ENCODE results near the gene MEF2D.

Gene MEF2D

DNA sequence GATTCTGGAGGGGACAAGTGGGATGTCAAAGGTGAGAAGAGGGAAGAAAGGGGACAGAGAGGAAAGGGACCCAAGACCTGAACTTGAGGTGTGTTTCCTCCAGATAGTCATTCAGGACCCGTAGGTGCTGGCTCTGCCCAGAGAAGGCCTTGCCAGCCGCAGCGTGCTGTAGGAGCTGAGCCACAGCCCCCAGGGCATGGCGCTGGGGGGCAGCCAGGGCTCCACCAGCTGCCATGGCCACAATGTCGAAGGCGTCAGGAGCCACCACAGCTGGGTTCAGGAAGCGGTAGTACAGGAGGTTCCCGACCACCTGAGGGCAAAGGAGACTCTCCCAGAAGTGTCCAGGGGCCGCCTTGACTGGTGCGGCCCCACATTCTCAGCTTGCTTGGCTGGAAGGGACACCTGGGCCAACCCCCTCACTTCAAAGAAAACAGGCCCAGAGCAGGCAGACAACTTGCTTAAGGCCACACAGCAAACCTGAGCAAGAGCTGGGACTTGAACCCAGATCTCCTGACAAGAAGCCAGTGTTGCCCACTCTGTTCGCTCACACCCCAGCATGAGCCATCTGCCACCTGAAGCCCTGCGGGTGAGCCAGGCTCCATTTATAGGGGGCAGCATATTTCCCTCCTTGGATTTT, 34.0 kb upstream of the MEF2D start:
- Histone ChIP-seq H3K4me1 (ENCODE audit: insufficient read depth, low read length, severe bottlenecking) (no peaks in the 10 kb centered on the region), H3K4me2 (ENCODE audit: low read length) (no peak overlapping the region), H3F3A (ENCODE audit: insufficient read depth, low read length) (no peaks in the 10 kb centered on the region), H3K9me3 (ENCODE audit: low read length) (no peaks in the 10 kb centered on the region), H3K4me3 (ENCODE audit: low read depth, low read length, poor library complexity, severe bottlenecking) (no peak overlapping the region), H3K27ac (ENCODE audit: low read depth, low read length, poor library complexity, severe bottlenecking) (no peak overlapping the region), H3K79me2 (ENCODE audit: insufficient read depth, low read length) (no peaks in the 10 kb centered on the region), H4K20me1 (ENCODE audit: insufficient read depth, low read length) (no peaks in the 10 kb centered on the region), H3K36me3 (ENCODE audit: insufficient read depth, low read length) (no peaks in the 10 kb centered on the region), H3K27me3 (ENCODE audit: insufficient read depth, low read length) (no peaks in the 10 kb centered on the region), H3K9ac (ENCODE audit: low read length) (no peak overlapping the region), H2AFZ (ENCODE audit: low read length) (no peak overlapping the region), H3K9me2 (ENCODE audit: low read depth, low read length) (no peaks in the 10 kb centered on the region)
- TF ChIP-seq EZH2 (IDR thresholded peaks at IDR 0.05; ENCODE audit: borderline replicate concordance, low read length): no peak
- TF ChIP-seq, protein P1, sequence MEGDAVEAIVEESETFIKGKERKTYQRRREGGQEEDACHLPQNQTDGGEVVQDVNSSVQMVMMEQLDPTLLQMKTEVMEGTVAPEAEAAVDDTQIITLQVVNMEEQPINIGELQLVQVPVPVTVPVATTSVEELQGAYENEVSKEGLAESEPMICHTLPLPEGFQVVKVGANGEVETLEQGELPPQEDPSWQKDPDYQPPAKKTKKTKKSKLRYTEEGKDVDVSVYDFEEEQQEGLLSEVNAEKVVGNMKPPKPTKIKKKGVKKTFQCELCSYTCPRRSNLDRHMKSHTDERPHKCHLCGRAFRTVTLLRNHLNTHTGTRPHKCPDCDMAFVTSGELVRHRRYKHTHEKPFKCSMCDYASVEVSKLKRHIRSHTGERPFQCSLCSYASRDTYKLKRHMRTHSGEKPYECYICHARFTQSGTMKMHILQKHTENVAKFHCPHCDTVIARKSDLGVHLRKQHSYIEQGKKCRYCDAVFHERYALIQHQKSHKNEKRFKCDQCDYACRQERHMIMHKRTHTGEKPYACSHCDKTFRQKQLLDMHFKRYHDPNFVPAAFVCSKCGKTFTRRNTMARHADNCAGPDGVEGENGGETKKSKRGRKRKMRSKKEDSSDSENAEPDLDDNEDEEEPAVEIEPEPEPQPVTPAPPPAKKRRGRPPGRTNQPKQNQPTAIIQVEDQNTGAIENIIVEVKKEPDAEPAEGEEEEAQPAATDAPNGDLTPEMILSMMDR (IDR thresholded peaks at IDR 0.05; ENCODE audit: low read length): no peak

DNA sequence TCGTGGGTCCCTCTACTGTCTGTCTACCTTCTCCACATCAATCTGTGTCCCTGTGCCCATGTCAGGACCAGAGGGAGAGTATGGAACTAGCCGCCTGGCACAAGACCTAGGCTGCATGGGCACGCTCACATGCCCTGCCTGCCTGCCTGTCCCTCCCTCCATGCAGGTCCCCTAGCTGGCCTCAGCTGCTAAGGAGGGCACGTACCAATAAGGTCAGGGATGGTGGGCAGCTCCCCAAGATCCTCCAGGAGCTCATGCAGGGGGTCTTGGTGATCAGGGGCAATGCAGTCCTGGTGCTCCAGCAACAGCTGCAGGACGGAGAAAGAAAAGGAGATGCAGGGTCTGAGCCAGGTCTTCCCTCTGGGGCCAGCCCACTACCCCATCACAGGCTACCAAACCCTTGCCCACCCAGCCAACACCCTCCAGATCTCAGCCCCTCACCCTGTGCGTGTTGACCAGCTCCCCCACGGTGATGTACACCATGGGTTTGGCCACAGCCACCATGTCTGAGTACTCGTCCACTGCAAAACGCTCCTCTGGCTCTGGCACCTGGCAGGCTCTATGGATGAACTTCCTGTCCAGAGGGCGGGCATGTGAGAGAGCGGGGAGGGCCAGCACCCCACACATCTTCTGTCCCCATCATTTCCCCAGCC, 33.1 kb upstream of the MEF2D start:
- Histone ChIP-seq H3K27me3 (ENCODE audit: insufficient read depth, low read length) (no peaks in the 10 kb centered on the region), H3K9me3 (ENCODE audit: low read length) (no peaks in the 10 kb centered on the region), H4K20me1 (ENCODE audit: insufficient read depth, low read length) (no peaks in the 10 kb centered on the region), H3K9me2 (ENCODE audit: low read depth, low read length) (no peaks in the 10 kb centered on the region), H3K4me2 (ENCODE audit: low read length) (no peak overlapping the region), H3F3A (ENCODE audit: insufficient read depth, low read length) (no peaks in the 10 kb centered on the region), H3K79me2 (ENCODE audit: insufficient read depth, low read length) (no peaks in the 10 kb centered on the region), H3K27ac (ENCODE audit: low read depth, low read length, poor library complexity, severe bottlenecking) (no peak overlapping the region), H3K4me1 (ENCODE audit: insufficient read depth, low read length, severe bottlenecking) (no peaks in the 10 kb centered on the region), H2AFZ (ENCODE audit: low read length) (no peak overlapping the region), H3K9ac (ENCODE audit: low read length) (no peak overlapping the region), H3K36me3 (ENCODE audit: insufficient read depth, low read length) (no peaks in the 10 kb centered on the region), H3K4me3 (ENCODE audit: low read depth, low read length, poor library complexity, severe bottlenecking) (no peak overlapping the region)
- TF ChIP-seq, protein P1 (IDR thresholded peaks at IDR 0.05; ENCODE audit: low read length): no peak
- TF ChIP-seq EZH2 (IDR thresholded peaks at IDR 0.05; ENCODE audit: borderline replicate concordance, low read length): no peak

DNA sequence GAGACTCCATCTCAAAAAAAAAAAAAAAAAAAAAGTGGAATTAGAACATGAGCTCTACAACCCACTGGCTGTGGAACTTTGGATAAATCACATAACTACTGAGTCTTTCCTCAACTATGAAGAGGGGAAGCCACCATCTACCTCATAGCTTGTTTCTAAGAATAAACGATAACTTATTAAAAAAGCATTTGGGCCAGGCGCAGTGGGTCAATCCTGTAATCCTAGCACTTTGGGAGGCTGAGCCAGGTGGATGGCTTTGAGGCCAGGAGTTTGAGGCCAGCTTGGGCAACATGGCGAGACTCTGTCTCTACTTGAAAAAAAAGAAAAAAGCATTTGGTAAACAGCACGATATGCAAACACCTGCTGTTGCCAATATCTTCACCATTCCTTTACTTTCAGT, 31.8 kb upstream of the MEF2D start:
- H3K4me2 ChIP-seq (ENCODE audit: low read length): no peak overlapping the region
- no peaks in the 10 kb centered on the region for H3K27me3 ChIP-seq (ENCODE audit: insufficient read depth, low read length)
- H3K9me2 ChIP-seq (ENCODE audit: low read depth, low read length): no peaks in the 10 kb centered on the region
- no peaks in the 10 kb centered on the region for H3K36me3 ChIP-seq (ENCODE audit: insufficient read depth, low read length)
- no peaks in the 10 kb centered on the region for H3K79me2 ChIP-seq (ENCODE audit: insufficient read depth, low read length)
- TF ChIP-seq, protein P1 (IDR thresholded peaks at IDR 0.05; ENCODE audit: low read length): no peak
- TF ChIP-seq EZH2 (IDR thresholded peaks at IDR 0.05; ENCODE audit: borderline replicate concordance, low read length): no peak
- no peaks in the 10 kb centered on the region for H4K20me1 ChIP-seq (ENCODE audit: insufficient read depth, low read length)
- H3K9ac ChIP-seq (ENCODE audit: low read length): no peak overlapping the region
- H3K9me3 ChIP-seq (ENCODE audit: low read length): no peaks in the 10 kb centered on the region
- H2AFZ ChIP-seq (ENCODE audit: low read length): no peak overlapping the region
- no peak overlapping the region for H3K4me3 ChIP-seq (ENCODE audit: low read depth, low read length, poor library complexity, severe bottlenecking)
- no peaks in the 10 kb centered on the region for H3F3A ChIP-seq (ENCODE audit: insufficient read depth, low read length)
- no peaks in the 10 kb centered on the region for H3K4me1 ChIP-seq (ENCODE audit: insufficient read depth, low read length, severe bottlenecking)
- no peak overlapping the region for H3K27ac ChIP-seq (ENCODE audit: low read depth, low read length, poor library complexity, severe bottlenecking)
